ENCODE data around the gene GPC3.
"Not testable (repeated sequence)": the region's sequence is repeated elsewhere in the genome, so short reads cannot be mapped to it uniquely, and the experiment has no call there.

GPC3 gene

DNA sequence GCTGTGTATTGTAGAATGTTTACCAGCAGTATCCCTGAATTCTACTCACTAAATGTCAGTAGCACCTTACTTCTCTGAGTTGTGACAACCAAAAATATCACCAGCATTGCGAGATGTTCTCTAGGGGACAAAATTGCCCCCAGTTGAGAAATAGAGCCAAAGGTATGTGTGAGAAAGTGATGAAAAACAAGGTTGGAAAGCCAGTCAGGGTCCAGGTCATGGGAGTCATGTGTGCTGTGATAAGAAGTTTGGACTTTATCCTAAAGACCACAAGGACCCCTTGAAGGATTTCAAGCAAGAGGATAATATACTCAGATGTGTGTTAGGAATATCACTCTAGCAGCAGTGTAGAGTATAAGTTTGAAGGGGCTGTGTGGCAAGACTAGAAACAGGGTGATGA, 30.9 kb upstream of the GPC3 start:
- not testable (repeated sequence) for H3K79me1 ChIP-seq (ENCODE audit: low read depth, low read length); H2BK12ac ChIP-seq (ENCODE audit: low read length); H3K4ac ChIP-seq (ENCODE audit: low read length); H2AFZ ChIP-seq (ENCODE audit: low read length); H3K27ac ChIP-seq (replicated peaks; ENCODE audit: low read length); H3K9me3 ChIP-seq (replicated peaks in 1 of 2; ENCODE audit: control insufficient read depth in 2 of 2, insufficient read depth in 1 of 2, low read depth in 1 of 2, low read length in 2 of 2); H4K91ac ChIP-seq (ENCODE audit: low read depth, low read length, poor library complexity); H2BK5ac ChIP-seq (ENCODE audit: low read length); H3K14ac ChIP-seq (ENCODE audit: low read length); H3K18ac ChIP-seq (ENCODE audit: low read length); DNase-seq (ENCODE audit: low spot score); H3K4me3 ChIP-seq (ENCODE audit: low read length in 2 of 2); H2BK15ac ChIP-seq (ENCODE audit: low read length); H2AK5ac ChIP-seq (ENCODE audit: low read depth, low read length); H2BK120ac ChIP-seq (ENCODE audit: low read depth, low read length); H3K4me2 ChIP-seq (ENCODE audit: insufficient read depth, low read length, poor library complexity, severe bottlenecking); H3K9ac ChIP-seq (ENCODE audit: low read depth, low read length, poor library complexity); H3K36me3 ChIP-seq (replicated peaks in 1 of 2; ENCODE audit: control insufficient read depth in 2 of 2, insufficient read depth in 2 of 2, low read length in 2 of 2); H4K8ac ChIP-seq (ENCODE audit: low read depth, low read length); H3K4me1 ChIP-seq (ENCODE audit: control insufficient read depth in 2 of 2, insufficient read depth in 1 of 2, low read depth in 1 of 2, low read length in 2 of 2); H3K27me3 ChIP-seq (ENCODE audit: control insufficient read depth in 3 of 3, insufficient read depth in 3 of 3, low read depth in 1 of 3, low read length in 3 of 3); H3K23ac ChIP-seq (ENCODE audit: low read depth, low read length, poor library complexity)
- WGBS, 2 donors (ENCODE audit: extremely low coverage in 2 of 2, insufficient read length in 2 of 2, insufficient replicate concordance in 1 of 2): no CpG with 5 or more reads among the region's 1 CpG

DNA sequence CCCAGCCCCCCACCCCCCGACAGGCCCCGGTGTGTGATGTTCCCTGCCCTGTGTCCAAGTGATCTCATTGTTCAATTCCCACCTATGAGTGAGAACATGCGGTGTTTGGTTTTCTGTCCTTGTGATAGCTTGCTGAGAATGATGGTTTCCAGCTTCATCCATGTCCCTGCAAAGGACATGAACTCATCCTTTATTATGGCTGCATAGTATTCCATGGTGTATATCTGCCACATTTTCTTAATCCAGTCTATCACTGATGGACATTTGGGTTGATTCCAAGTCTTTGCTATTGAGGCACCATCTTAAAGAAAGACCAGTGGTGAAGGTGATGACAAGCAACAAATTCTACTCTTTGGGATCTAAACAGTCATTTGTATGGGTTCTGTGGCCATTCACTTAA, 30.1 kb upstream of the GPC3 start:
- not testable (repeated sequence) for H3K4ac ChIP-seq (ENCODE audit: low read length); H3K4me3 ChIP-seq (ENCODE audit: low read length in 2 of 2); H2AFZ ChIP-seq (ENCODE audit: low read length); H3K9me3 ChIP-seq (replicated peaks in 1 of 2; ENCODE audit: control insufficient read depth in 2 of 2, insufficient read depth in 1 of 2, low read depth in 1 of 2, low read length in 2 of 2); H3K14ac ChIP-seq (ENCODE audit: low read length); H3K18ac ChIP-seq (ENCODE audit: low read length); H3K9ac ChIP-seq (ENCODE audit: low read depth, low read length, poor library complexity); H3K79me1 ChIP-seq (ENCODE audit: low read depth, low read length); H3K36me3 ChIP-seq (replicated peaks in 1 of 2; ENCODE audit: control insufficient read depth in 2 of 2, insufficient read depth in 2 of 2, low read length in 2 of 2); H2BK15ac ChIP-seq (ENCODE audit: low read length); H2BK5ac ChIP-seq (ENCODE audit: low read length); H3K4me2 ChIP-seq (ENCODE audit: insufficient read depth, low read length, poor library complexity, severe bottlenecking); H3K27ac ChIP-seq (replicated peaks; ENCODE audit: low read length); H3K23ac ChIP-seq (ENCODE audit: low read depth, low read length, poor library complexity); H2AK5ac ChIP-seq (ENCODE audit: low read depth, low read length); H4K91ac ChIP-seq (ENCODE audit: low read depth, low read length, poor library complexity); H3K27me3 ChIP-seq (ENCODE audit: control insufficient read depth in 3 of 3, insufficient read depth in 3 of 3, low read depth in 1 of 3, low read length in 3 of 3); H2BK120ac ChIP-seq (ENCODE audit: low read depth, low read length); H2BK12ac ChIP-seq (ENCODE audit: low read length); DNase-seq (ENCODE audit: low spot score); H4K8ac ChIP-seq (ENCODE audit: low read depth, low read length); H3K4me1 ChIP-seq (ENCODE audit: control insufficient read depth in 2 of 2, insufficient read depth in 1 of 2, low read depth in 1 of 2, low read length in 2 of 2)
- WGBS, 2 donors (ENCODE audit: extremely low coverage in 2 of 2, insufficient read length in 2 of 2, insufficient replicate concordance in 1 of 2): no CpG with 5 or more reads among the region's 3 CpGs

DNA sequence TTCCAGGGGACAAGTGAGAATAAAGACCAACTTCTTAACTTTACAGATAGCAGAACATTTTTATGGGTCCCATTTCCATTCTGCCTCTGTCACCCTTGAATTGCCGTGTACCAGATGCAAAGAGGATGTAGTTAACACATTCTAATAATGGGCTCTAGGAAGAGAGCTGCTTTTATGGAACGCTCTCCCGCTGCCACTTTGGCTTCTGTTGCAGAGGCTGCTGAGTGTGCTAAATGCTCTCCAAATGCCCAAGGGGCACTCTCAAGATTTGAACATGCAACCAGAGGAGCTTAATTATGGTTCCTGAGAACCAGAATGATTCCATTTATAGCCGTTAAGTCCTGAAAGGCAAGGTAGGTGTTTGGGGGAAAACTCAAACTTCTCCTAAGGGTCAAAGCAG, 28.1 kb upstream of the GPC3 start:
- Histone ChIP-seq H3K14ac (ENCODE audit: low read length) (no peak overlapping the region), H3K18ac (ENCODE audit: low read length) (no peak overlapping the region), H2BK5ac (ENCODE audit: low read length) (no peak overlapping the region), H2BK15ac (ENCODE audit: low read length) (no peak overlapping the region), H3K9ac (ENCODE audit: low read depth, low read length, poor library complexity) (no peak overlapping the region), H3K79me1 (ENCODE audit: low read depth, low read length) (no peaks in the 10 kb centered on the region), H2BK120ac (ENCODE audit: low read depth, low read length) (no peak overlapping the region), H3K27ac (replicated peaks; ENCODE audit: low read length) (no peak overlapping the region), H2AK5ac (ENCODE audit: low read depth, low read length) (no peak overlapping the region), H3K9me3 (replicated peaks in 1 of 2; ENCODE audit: control insufficient read depth in 2 of 2, insufficient read depth in 1 of 2, low read depth in 1 of 2, low read length in 2 of 2) (no peaks in the 10 kb centered on the region), H2BK12ac (ENCODE audit: low read length) (no peak overlapping the region), H3K4me3 (ENCODE audit: low read length in 2 of 2) (no peak overlapping the region), H3K27me3 (ENCODE audit: control insufficient read depth in 3 of 3, insufficient read depth in 3 of 3, low read depth in 1 of 3, low read length in 3 of 3) (no peaks in the 10 kb centered on the region), H4K91ac (ENCODE audit: low read depth, low read length, poor library complexity) (no peak overlapping the region), H3K4ac (ENCODE audit: low read length) (no peak overlapping the region), H3K4me2 (ENCODE audit: insufficient read depth, low read length, poor library complexity, severe bottlenecking) (no peak overlapping the region), H3K36me3 (replicated peaks in 1 of 2; ENCODE audit: control insufficient read depth in 2 of 2, insufficient read depth in 2 of 2, low read length in 2 of 2) (no peaks in the 10 kb centered on the region), H3K4me1 (ENCODE audit: control insufficient read depth in 2 of 2, insufficient read depth in 1 of 2, low read depth in 1 of 2, low read length in 2 of 2) (peaks cover 0 to 2% of the 10 kb centered on the region in 2 donors), H2AFZ (ENCODE audit: low read length) (no peak overlapping the region), H3K23ac (ENCODE audit: low read depth, low read length, poor library complexity) (no peak overlapping the region), H4K8ac (ENCODE audit: low read depth, low read length) (no peak overlapping the region)
- WGBS, 2 donors (ENCODE audit: extremely low coverage in 2 of 2, insufficient read length in 2 of 2, insufficient replicate concordance in 1 of 2): no CpG with 5 or more reads among the region's 4 CpGs
- no peak for DNase-seq (ENCODE audit: low spot score)

DNA sequence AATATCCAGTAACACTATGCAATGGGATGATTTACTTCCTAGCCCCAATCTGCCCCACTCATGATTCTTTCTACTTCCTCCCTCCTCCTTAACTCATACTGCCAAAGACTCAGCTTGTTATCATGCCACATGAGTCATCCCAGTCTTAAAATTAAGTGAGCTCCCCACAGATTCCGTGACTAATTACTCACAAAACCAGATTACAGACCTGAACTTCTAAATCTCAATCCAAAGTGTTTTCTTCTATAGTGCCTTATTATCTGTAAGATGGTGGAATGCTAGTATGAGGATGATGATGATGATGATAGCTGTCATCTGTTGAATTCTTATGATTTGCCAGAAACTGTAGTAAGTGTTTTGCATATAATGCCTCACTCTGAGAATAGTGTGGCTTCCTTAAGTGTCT, 27.7 kb upstream of the GPC3 start:
- H4K91ac ChIP-seq (ENCODE audit: low read depth, low read length, poor library complexity): no peak overlapping the region
- no peaks in the 10 kb centered on the region for H3K9me3 ChIP-seq (replicated peaks in 1 of 2; ENCODE audit: control insufficient read depth in 2 of 2, insufficient read depth in 1 of 2, low read depth in 1 of 2, low read length in 2 of 2)
- no peak overlapping the region for H2AFZ ChIP-seq (ENCODE audit: low read length)
- H3K9ac ChIP-seq (ENCODE audit: low read depth, low read length, poor library complexity): no peak overlapping the region
- no peak overlapping the region for H3K4ac ChIP-seq (ENCODE audit: low read length)
- no peak overlapping the region for H4K8ac ChIP-seq (ENCODE audit: low read depth, low read length)
- no peak overlapping the region for H3K4me3 ChIP-seq (ENCODE audit: low read length in 2 of 2)
- no CpG with 5 or more reads among the region's 1 CpG for WGBS, 2 donors (ENCODE audit: extremely low coverage in 2 of 2, insufficient read length in 2 of 2, insufficient replicate concordance in 1 of 2)
- H3K27me3 ChIP-seq (ENCODE audit: control insufficient read depth in 3 of 3, insufficient read depth in 3 of 3, low read depth in 1 of 3, low read length in 3 of 3): no peaks in the 10 kb centered on the region
- no peak overlapping the region for H3K14ac ChIP-seq (ENCODE audit: low read length)
- H3K4me1 ChIP-seq (ENCODE audit: control insufficient read depth in 2 of 2, insufficient read depth in 1 of 2, low read depth in 1 of 2, low read length in 2 of 2): peaks cover 0 to under 1% of the 10 kb centered on the region in 2 donors
- H3K23ac ChIP-seq (ENCODE audit: low read depth, low read length, poor library complexity): no peak overlapping the region
- H2BK15ac ChIP-seq (ENCODE audit: low read length): no peak overlapping the region
- no peak overlapping the region for H2AK5ac ChIP-seq (ENCODE audit: low read depth, low read length)
- no peak overlapping the region for H3K4me2 ChIP-seq (ENCODE audit: insufficient read depth, low read length, poor library complexity, severe bottlenecking)
- no peak overlapping the region for H2BK5ac ChIP-seq (ENCODE audit: low read length)
- no peak overlapping the region for H3K27ac ChIP-seq (replicated peaks; ENCODE audit: low read length)
- no peak for DNase-seq (ENCODE audit: low spot score)
- no peak overlapping the region for H2BK120ac ChIP-seq (ENCODE audit: low read depth, low read length)
- no peak overlapping the region for H2BK12ac ChIP-seq (ENCODE audit: low read length)
- no peaks in the 10 kb centered on the region for H3K79me1 ChIP-seq (ENCODE audit: low read depth, low read length)
- H3K36me3 ChIP-seq (replicated peaks in 1 of 2; ENCODE audit: control insufficient read depth in 2 of 2, insufficient read depth in 2 of 2, low read length in 2 of 2): no peaks in the 10 kb centered on the region
- no peak overlapping the region for H3K18ac ChIP-seq (ENCODE audit: low read length)
